ENCODE results near the gene TRIM41. TPM values are rescaled to one million over a fixed set of nuclear protein-coding genes. Genes with fewer than 3 reads are reported as not detected.
"Not testable (repeated sequence)": the region's sequence is repeated elsewhere in the genome, so short reads cannot be mapped to it uniquely, and the experiment has no call there.

TRIM41 gene
- total RNA-seq, 2 experiments from 2014 or later = 35.3 to 36.4 TPM

DNA sequence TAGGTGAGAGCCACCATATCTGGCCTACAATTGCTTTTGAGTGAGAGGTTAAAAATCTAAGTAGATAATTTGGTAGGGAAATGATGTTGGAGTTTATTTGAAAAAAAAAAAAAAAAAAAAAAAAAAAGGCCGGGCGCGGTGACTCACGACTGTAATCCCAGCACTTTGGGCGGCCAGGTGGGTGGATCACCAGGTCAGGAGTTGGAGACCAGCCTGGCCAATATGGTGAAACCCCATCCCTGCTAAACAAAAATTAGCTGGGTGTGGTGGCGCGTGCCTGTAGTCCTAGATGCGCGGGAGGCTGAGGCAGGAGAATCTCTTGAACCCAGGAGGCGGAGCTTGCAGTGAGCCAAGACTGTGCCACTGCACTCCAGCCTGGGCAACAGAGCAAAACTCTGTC lies 8.8 kb upstream of the TRIM41 start:
- H3K9me3 Mint-ChIP-seq; POLR2A ChIA-PET; H3K27ac Mint-ChIP-seq; CTCF ChIA-PET; intact Hi-C loops (cut with micrococcal nuclease); H3K4me3 Mint-ChIP-seq; H3K36me3 Mint-ChIP-seq; H3K27me3 Mint-ChIP-seq; DNase-seq: not testable (repeated sequence)
- H3K4me1 Mint-ChIP-seq (ENCODE audit: low read depth) = peaks cover 17% of the 10 kb centered on the region

DNA sequence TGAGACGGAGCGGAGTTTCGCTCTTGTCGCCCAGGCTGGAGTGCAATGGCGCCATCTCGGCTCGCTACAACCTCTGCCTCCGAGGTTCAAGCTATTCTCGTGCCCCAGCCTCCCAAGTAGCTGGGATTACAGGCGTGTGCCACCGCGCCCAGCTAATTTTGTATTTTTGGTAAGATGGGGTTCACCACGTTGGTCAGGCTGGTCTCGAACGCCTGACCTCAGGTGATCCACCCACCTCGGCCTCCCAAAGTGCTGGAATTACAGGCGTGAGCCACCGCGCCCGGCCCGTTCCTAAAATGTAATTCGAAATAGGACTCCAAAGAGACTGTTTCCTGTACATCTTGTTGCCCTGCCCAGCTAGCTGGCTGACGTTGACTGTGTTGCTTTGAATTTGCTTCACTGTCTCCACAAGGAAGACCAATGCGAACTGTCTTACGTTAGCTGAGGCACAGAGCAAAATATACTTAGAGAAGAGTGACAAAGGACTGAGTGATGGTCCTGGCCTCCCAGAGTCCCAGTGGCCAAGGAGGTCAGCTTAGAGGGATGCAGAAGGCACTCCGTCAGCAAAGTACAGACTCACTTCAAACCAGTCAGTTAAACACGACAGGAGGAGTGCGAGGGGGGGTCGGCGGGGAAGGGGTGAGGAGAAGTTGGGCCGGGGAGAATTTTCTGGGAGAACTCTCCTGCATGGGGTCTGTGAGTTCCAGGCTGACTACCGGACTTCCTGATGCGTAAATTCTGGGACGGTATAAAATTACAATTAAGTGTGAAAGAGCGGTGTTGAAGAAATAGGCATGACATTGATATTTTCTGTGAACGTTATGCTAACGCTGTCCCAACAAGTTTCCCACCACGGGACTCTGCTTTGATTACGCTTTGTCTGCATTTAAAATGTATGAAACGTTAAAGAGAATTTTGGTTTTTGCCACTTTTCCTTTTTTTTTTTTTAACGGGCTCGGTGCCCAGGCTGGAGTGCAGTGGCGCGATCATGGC lies 6.8 kb upstream of the TRIM41 start:
- Mint-ChIP-seq H3K9me3 (no peaks in the 10 kb centered on the region), H3K4me3 (peak overlapping the region; percentile 78), H3K4me1 (ENCODE audit: low read depth) (peaks cover 33% of the 10 kb centered on the region), H3K27me3 (peaks cover 3% of the 10 kb centered on the region), H3K27ac (peak overlapping the region; percentile 64), H3K36me3 (peaks cover 3% of the 10 kb centered on the region)
- intact Hi-C loops (cut with micrococcal nuclease) = no loop called here
- DNase-seq = peak; percentile 59
- CTCF ChIA-PET = interaction anchor here (1.7 kb wide), 1 partner anchor 9 kb away, joined by 9 read pairs; no protein-coding TSS in a partner anchor
- POLR2A ChIA-PET = interaction anchor here (0.6 to 2.0 kb wide), 3 partner anchors 9 to 44 kb away, joined by 3 to 13 read pairs (median 3); partner anchors contain the start of genes TRIM52 and TRIM7

- ChIA-PET POLR2A (interaction anchor here (2.0 kb wide), 1 partner anchor 10 kb away, joined by 13 read pairs; no protein-coding TSS in a partner anchor), CTCF (interaction anchor here (1.7 kb wide), 1 partner anchor 10 kb away, joined by 9 read pairs; no protein-coding TSS in a partner anchor)
- peaks cover 8% of the 10 kb centered on the region for H3K36me3 Mint-ChIP-seq
- H3K4me3 Mint-ChIP-seq = peak overlapping the region; percentile 78
- intact Hi-C loops (cut with micrococcal nuclease) = no loop called here
- H3K27me3 Mint-ChIP-seq = peaks cover 8% of the 10 kb centered on the region
- H3K27ac Mint-ChIP-seq = peak overlapping the region; percentile 72
- DNase-seq = peak; percentile 76
- peaks cover 42% of the 10 kb centered on the region for H3K4me1 Mint-ChIP-seq (ENCODE audit: low read depth)
- H3K9me3 Mint-ChIP-seq = no peaks in the 10 kb centered on the region
Measured at GRCh38 chr5:181217111-181217802, 5.8 kb upstream of the TRIM41 start.

DNA sequence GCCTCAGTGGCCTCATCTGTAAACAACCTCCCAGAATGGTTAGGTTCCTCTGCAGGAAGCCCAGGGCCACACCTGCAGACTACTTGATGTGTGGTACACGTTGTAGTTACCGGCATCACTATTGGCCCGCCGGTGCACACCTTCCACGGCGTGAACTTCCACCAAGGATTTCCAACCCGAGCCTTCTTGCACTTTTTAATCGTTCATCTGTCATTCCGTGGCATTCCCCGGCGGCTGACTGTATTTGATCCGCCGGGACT lies 5.3 kb upstream of the TRIM41 start:
- Mint-ChIP-seq H3K4me3 (peak overlapping the region; percentile 78), H3K4me1 (ENCODE audit: low read depth) (peaks cover 43% of the 10 kb centered on the region), H3K27me3 (peaks cover 9% of the 10 kb centered on the region), H3K36me3 (peaks cover 9% of the 10 kb centered on the region), H3K27ac (peak overlapping the region; percentile 72), H3K9me3 (no peaks in the 10 kb centered on the region)
- CTCF ChIA-PET = no interaction called here
- POLR2A ChIA-PET = no interaction called here
- peak; percentile 59 for DNase-seq
- intact Hi-C loops (cut with micrococcal nuclease) = loop anchor here (1.0 kb wide), 3 partner anchors 10 to 44 kb away; no protein-coding TSS in a partner anchor

- DNase-seq = no peak
- ChIA-PET CTCF (no interaction called here), POLR2A (no interaction called here)
- Mint-ChIP-seq H3K4me3 (peak overlapping the region; percentile 78), H3K36me3 (peaks cover 9% of the 10 kb centered on the region), H3K27me3 (peaks cover 9% of the 10 kb centered on the region), H3K4me1 (ENCODE audit: low read depth) (peaks cover 43% of the 10 kb centered on the region), H3K27ac (peak overlapping the region; percentile 72), H3K9me3 (no peaks in the 10 kb centered on the region)
- intact Hi-C loops (cut with micrococcal nuclease) = loop anchor here (1.0 kb wide), 3 partner anchors 11 to 45 kb away; no protein-coding TSS in a partner anchor
Measured at GRCh38 chr5:181218795-181219124, 4.3 kb upstream of the TRIM41 start.

GRCh38 chr5:181219262-181220177 lies 3.6 kb upstream of the TRIM41 start:
- Mint-ChIP-seq H3K27me3 (peaks cover 9% of the 10 kb centered on the region), H3K4me3 (peak overlapping the region; percentile 35), H3K36me3 (peaks cover 9% of the 10 kb centered on the region), H3K27ac (peak overlapping the region; percentile 19), H3K4me1 (ENCODE audit: low read depth) (peaks cover 45% of the 10 kb centered on the region), H3K9me3 (no peaks in the 10 kb centered on the region)
- intact Hi-C loops (cut with micrococcal nuclease) = loop anchor here (5.0 kb wide), 1 partner anchor 1522 kb away; the partner anchor contains the start of gene CANX
- ChIA-PET POLR2A (no interaction called here), CTCF (interaction anchor here (1.0 kb wide), 1 partner anchor 31 kb away, joined by 3 read pairs; no protein-coding TSS in a partner anchor)
- no peak for DNase-seq

DNA sequence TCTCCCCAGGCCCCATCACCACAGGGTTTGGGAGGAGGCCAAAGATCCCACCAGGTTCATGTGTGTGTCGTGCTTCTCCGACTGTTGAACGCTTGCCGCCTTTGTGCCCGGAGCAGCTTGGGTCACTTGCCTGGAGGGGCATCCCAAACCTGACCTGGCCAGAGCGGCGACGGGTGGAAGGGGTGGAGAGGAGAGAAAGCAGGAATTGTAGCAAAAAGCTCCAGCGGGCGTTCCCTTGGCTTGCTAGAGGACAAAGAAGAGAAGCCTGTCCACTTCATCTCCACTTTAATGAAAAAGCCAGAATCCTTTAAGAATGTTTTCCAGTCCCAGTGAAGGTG lies 2.9 kb upstream of the TRIM41 start:
- ChIA-PET CTCF (interaction anchor here (1.0 kb wide), 1 partner anchor 32 kb away, joined by 3 read pairs; no protein-coding TSS in a partner anchor), POLR2A (interaction anchor here (0.6 kb wide), 1 partner anchor 13 kb away, joined by 3 read pairs; no protein-coding TSS in a partner anchor)
- peaks cover 9% of the 10 kb centered on the region for H3K27me3 Mint-ChIP-seq
- H3K27ac Mint-ChIP-seq = peak overlapping the region; percentile 19
- peaks cover 49% of the 10 kb centered on the region for H3K4me1 Mint-ChIP-seq (ENCODE audit: low read depth)
- peaks cover 9% of the 10 kb centered on the region for H3K36me3 Mint-ChIP-seq
- H3K9me3 Mint-ChIP-seq = no peaks in the 10 kb centered on the region
- DNase-seq = no peak
- H3K4me3 Mint-ChIP-seq = peak overlapping the region; percentile 34
- intact Hi-C loops (cut with micrococcal nuclease) = loop anchor here (5.0 kb wide), 1 partner anchor 1523 kb away; the partner anchor contains the start of gene CANX

GRCh38 chr5:181221105-181221791 lies 1.8 kb upstream of the TRIM41 start:
- ChIA-PET POLR2A (interaction anchor here (1.5 to 7.1 kb wide), 5 partner anchors 13 to 32 kb away, joined by 8 to 100 read pairs (median 22); partner anchors contain the start of gene RACK1), CTCF (interaction anchor here (1.5 to 2.8 kb wide), 3 partner anchors 14 to 32 kb away, joined by 9 to 16 read pairs (median 10); no protein-coding TSS in a partner anchor)
- H3K27ac Mint-ChIP-seq = peak overlapping the region; percentile 98
- peak; percentile 72 for DNase-seq
- peaks cover 10% of the 10 kb centered on the region for H3K36me3 Mint-ChIP-seq
- H3K4me3 Mint-ChIP-seq = peak overlapping the region; percentile 98
- peaks cover 57% of the 10 kb centered on the region for H3K4me1 Mint-ChIP-seq (ENCODE audit: low read depth)
- no peaks in the 10 kb centered on the region for H3K9me3 Mint-ChIP-seq
- peaks cover 9% of the 10 kb centered on the region for H3K27me3 Mint-ChIP-seq
- intact Hi-C loops (cut with micrococcal nuclease) = loop anchor here (5.0 kb wide), 1 partner anchor 1524 kb away; the partner anchor contains the start of gene CANX

DNA sequence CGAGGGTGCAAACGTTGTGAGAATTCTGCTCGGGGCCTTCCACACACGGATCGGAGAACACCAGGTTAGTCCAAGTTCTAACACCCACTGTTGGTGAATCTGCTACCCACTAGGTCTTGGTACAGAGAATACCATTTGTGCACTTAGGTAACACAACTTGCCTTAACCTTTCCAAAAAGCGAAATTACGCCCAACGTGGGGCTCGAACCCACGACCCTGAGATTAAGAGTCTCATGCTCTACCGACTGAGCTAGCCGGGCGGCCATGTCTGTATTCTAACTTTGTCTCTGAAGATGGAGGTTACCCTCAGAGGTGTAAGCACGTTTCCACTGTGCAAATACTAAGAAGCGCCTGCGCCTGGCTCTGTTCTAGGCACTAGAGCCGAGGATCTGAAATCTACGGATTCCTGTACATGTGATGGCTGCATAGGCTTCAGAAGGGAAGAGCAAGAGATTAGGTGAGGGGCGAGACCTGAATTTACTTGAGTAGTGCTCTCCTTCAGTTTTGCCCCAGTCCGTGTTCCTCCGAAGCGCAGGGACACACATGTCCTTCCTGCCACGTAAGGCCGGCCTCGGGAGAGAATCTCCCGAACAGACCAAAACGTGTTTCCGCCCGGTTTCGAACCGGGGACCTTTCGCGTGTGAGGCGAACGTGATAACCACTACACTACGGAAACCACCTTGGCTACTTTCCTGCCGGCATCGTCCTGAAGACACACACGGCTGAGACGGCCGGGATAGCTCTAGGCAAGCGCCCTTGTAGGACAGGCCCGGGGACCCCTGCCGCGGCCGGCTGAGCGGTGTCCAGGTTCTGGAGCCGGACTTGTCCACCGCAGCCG lies 1.1 kb upstream of the TRIM41 start:
- intact Hi-C loops (cut with micrococcal nuclease) = loop anchor here (1.0 to 5.0 kb wide), 4 partner anchors 15 to 1525 kb away; partner anchors contain the start of genes CANX and MGAT1
- DNase-seq = peak; percentile 98
- H3K27ac Mint-ChIP-seq = peak overlapping the region; percentile 98
- no peaks in the 10 kb centered on the region for H3K9me3 Mint-ChIP-seq
- ChIA-PET CTCF (interaction anchor here (1.5 to 2.8 kb wide), 4 partner anchors 15 to 33 kb away, joined by 9 to 16 read pairs (median 10); no protein-coding TSS in a partner anchor), POLR2A (interaction anchor here (0.6 to 7.1 kb wide), 7 partner anchors 13 to 43 kb away, joined by 3 to 100 read pairs (median 20); partner anchors contain the start of genes RACK1 and TRIM52)
- H3K4me1 Mint-ChIP-seq (ENCODE audit: low read depth) = peaks cover 56% of the 10 kb centered on the region
- peaks cover 9% of the 10 kb centered on the region for H3K27me3 Mint-ChIP-seq
- peak overlapping the region; percentile 98 for H3K4me3 Mint-ChIP-seq
- H3K36me3 Mint-ChIP-seq = peaks cover 13% of the 10 kb centered on the region

- H3K4me3 Mint-ChIP-seq = peak overlapping the region; percentile 98
- H3K9me3 Mint-ChIP-seq = no peaks in the 10 kb centered on the region
- ChIA-PET POLR2A (interaction anchor here (0.6 to 7.1 kb wide), 7 partner anchors 12 to 42 kb away, joined by 3 to 100 read pairs (median 20); partner anchors contain the start of genes RACK1 and TRIM52), CTCF (interaction anchor here (1.5 to 2.8 kb wide), 4 partner anchors 16 to 33 kb away, joined by 9 to 16 read pairs (median 10); no protein-coding TSS in a partner anchor)
- peak overlapping the region; percentile 98 for H3K27ac Mint-ChIP-seq
- no peak for DNase-seq
- intact Hi-C loops (cut with micrococcal nuclease) = loop anchor here (1.0 to 5.0 kb wide), 8 partner anchors 15 to 1525 kb away; partner anchors contain the start of genes CANX, MGAT1 and TRIM52
- H3K27me3 Mint-ChIP-seq = peaks cover 9% of the 10 kb centered on the region
- H3K36me3 Mint-ChIP-seq = peaks cover 13% of the 10 kb centered on the region
- peaks cover 53% of the 10 kb centered on the region for H3K4me1 Mint-ChIP-seq (ENCODE audit: low read depth)
Measured at GRCh38 chr5:181222630-181223057, 437 bp upstream of the TRIM41 start.

Measured in activated CD4-positive, alpha-beta memory T cell treated with anti-CD3 and anti-CD28 coated beads for 36 hours (primary cell).